ENCODE results near the gene PARD3B. TPM values are rescaled to one million over a fixed set of nuclear protein-coding genes. Genes with fewer than 3 reads are reported as not detected.
A peak's percentile ranks its signal among the peaks of the same experiment; 100 is the strongest.

Gene PARD3B
- total and polyA plus RNA-seq, 2 donors from 2014 or later = 5.3 to 29.6 TPM

- no peak overlapping the region for H3K27ac ChIP-seq (ENCODE audit: low read depth in 2 of 2, low read length in 2 of 2)
Observed at GRCh38 chr2:204645018-204645773, 99.9 kb downstream of the PARD3B start.

GRCh38 chr2:204647626-204648025 is 102.4 kb downstream of the PARD3B start:
- no peak for FAIRE-seq
- H3K36me3 ChIP-seq (ENCODE audit: control insufficient read depth in 2 of 3, insufficient read depth in 3 of 3, low read length in 3 of 3) = no peaks in the 10 kb centered on the region
- no peak for DNase-seq
- H3K27me3 ChIP-seq (ENCODE audit: control insufficient read depth, insufficient read depth, low read length) = no peaks in the 10 kb centered on the region
- intact Hi-C loops (cut with DNase I) = no loop called here
- no peak for TF ChIP-seq CTCF (IDR thresholded peaks at IDR 0.05; ENCODE audit: borderline replicate concordance, extremely low read depth, insufficient read depth)
- no peak overlapping the region for H3K9ac ChIP-seq (ENCODE audit: low read length in 3 of 3)
- H3K27ac ChIP-seq (ENCODE audit: low read depth in 2 of 2, low read length in 2 of 2) = no peak overlapping the region
- H3K4me3 ChIP-seq (ENCODE audit: low read length in 3 of 3) = no peak overlapping the region
- H3K9me3 ChIP-seq (ENCODE audit: control insufficient read depth in 2 of 3, insufficient read depth in 1 of 3, low read length in 3 of 3) = no peaks in the 10 kb centered on the region
- no peaks in the 10 kb centered on the region for H3K4me1 ChIP-seq (ENCODE audit: control insufficient read depth in 2 of 3, insufficient read depth in 2 of 3, low read depth in 1 of 3, low read length in 3 of 3)

More at GRCh38 chr2:204645018-204645773, 99.9 kb downstream of the PARD3B start:
- peak in 1 of 5 donors; percentile 26 for DNase-seq
- Histone ChIP-seq H3K9me3 (ENCODE audit: control insufficient read depth in 2 of 3, insufficient read depth in 1 of 3, low read length in 3 of 3) (no peaks in the 10 kb centered on the region), H3K36me3 (ENCODE audit: control insufficient read depth in 2 of 3, insufficient read depth in 3 of 3, low read length in 3 of 3) (no peaks in the 10 kb centered on the region), H3K4me3 (ENCODE audit: low read length in 3 of 3) (no peak overlapping the region), H3K27me3 (ENCODE audit: control insufficient read depth, insufficient read depth, low read length) (no peaks in the 10 kb centered on the region), H3K4me1 (ENCODE audit: control insufficient read depth in 2 of 3, insufficient read depth in 2 of 3, low read depth in 1 of 3, low read length in 3 of 3) (no peaks in the 10 kb centered on the region), H3K9ac (ENCODE audit: low read length in 3 of 3) (no peak overlapping the region)
- intact Hi-C loops (cut with DNase I) = no loop called here
- TF ChIP-seq CTCF (IDR thresholded peaks at IDR 0.05; ENCODE audit: borderline replicate concordance, extremely low read depth, insufficient read depth) = no peak
- peak; percentile 45 for FAIRE-seq

- no peak overlapping the region for H3K9ac ChIP-seq (ENCODE audit: low read length in 3 of 3)
- no peaks in the 10 kb centered on the region for H3K27me3 ChIP-seq (ENCODE audit: control insufficient read depth, insufficient read depth, low read length)
- H3K27ac ChIP-seq (ENCODE audit: low read depth in 2 of 2, low read length in 2 of 2) = no peak overlapping the region
- no peaks in the 10 kb centered on the region for H3K36me3 ChIP-seq (ENCODE audit: control insufficient read depth in 2 of 3, insufficient read depth in 3 of 3, low read length in 3 of 3)
- DNase-seq (no peak), FAIRE-seq (no peak)
- H3K4me1 ChIP-seq (ENCODE audit: control insufficient read depth in 2 of 3, insufficient read depth in 2 of 3, low read depth in 1 of 3, low read length in 3 of 3) = no peaks in the 10 kb centered on the region
- H3K9me3 ChIP-seq (ENCODE audit: control insufficient read depth in 2 of 3, insufficient read depth in 1 of 3, low read length in 3 of 3) = no peaks in the 10 kb centered on the region
- no peak for TF ChIP-seq CTCF (IDR thresholded peaks at IDR 0.05; ENCODE audit: borderline replicate concordance, extremely low read depth, insufficient read depth)
- no peak overlapping the region for H3K4me3 ChIP-seq (ENCODE audit: low read length in 3 of 3)
- intact Hi-C loops (cut with DNase I) = no loop called here
Observed at GRCh38 chr2:204650611-204651010, 105.3 kb downstream of the PARD3B start.
